HG02938 (cell line): Measurements from ENCODE around the gene TEX29.

Experiments used
- ATAC-seq: cut with Tn5 transposase; IDR thresholded peaks from one replicate; pipeline ENCODE4 v1.9.1; 2021; ENCODE audit warnings: mild to moderate bottlenecking, moderate library complexity; ENCODE audit not compliant: unreplicated experiment

TEX29 gene

DNA sequence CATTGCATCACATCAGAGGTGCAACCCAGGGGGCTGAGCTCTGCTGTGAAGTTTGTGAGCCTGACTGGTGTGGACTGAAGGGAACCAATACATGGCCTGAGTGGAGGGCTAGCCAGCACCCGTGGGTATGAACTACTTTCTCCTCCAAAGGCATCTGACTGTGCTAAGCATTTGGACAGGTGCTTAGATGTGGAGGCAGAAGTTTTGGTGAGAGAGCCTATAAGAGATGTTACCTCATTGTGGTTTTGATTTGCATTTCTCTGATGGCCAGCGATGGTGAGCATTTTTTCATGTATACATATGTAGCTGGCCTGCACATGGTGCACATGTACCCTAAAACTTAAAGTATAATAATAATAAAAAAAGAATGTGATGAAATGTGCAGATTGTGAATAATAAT lies 46.9 kb downstream of the TEX29 start:
- ATAC-seq: no peak

- no peak for ATAC-seq
These were observed 47.6 kb downstream of the TEX29 start for GRCh38 chr13:111368091-111368490.

GRCh38 chr13:111370147-111370546 lies 49.7 kb downstream of the TEX29 start:
- no peak for ATAC-seq

DNA sequence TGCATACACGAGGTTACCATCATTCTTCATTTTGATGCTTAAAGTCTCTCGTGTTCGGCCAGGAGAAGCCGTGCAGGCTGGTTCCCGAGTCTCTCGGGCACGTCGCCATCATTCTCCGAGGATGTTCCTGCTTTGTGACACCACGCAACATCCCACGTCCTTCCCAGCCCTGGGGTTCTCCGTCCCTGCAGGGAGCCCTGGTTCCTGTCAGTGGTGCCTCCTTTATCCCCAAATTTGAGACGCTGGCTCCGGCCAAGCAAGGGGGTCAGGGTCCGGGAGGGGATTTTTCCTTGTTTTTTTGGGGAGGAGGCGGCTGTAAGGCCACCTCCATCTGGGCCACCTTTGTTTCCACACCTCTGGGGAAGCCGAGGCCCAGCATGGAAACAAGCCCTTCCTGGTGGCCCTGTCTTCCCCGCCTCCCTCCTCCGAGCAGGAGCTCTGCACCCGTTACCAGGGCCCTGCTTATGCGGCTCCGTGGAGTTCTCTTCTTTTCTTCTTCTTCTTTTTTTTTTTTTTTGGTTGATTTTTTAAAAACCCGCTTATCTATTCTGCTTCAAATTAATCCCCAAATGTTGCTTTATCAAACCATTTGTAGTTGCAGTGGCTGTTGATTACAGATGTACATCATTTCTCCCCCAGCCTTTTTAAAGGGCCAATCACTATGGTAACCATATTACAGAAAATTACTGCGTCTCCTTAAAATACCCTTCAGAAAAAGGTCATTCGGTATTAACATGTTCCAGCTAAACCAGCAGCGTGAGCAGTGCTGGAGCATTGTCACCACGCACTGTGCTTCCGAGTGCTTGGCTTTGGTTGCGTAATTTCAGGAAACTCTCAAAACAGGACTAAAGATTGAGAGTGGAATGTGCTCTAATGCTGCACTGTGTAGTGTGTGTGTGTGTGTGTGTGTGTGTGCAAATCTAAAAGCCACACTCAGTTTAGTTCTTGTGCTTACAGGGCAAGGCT lies 50.4 kb downstream of the TEX29 start:
- no peak for ATAC-seq

DNA sequence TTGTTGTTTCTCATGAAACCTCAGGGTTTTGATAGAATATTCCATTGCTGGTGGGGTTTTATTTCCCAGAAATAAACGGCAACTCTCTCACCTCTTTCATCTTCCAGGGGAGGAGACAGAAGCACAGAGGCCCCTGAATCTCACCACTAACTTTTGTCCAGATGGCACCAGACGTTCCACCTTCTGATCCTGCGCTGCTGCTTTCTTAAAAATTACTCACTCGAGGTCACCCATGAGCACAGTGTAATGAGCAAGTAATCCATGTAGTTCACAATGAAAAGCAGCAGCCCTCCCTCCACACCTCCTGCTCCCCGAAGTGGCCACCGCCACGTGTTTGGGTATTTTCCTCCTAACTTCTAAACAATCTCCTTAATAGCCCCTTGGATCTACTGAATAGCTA lies 51.3 kb downstream of the TEX29 start:
- ATAC-seq: no peak

GRCh38 chr13:111372651-111373425 lies 52.4 kb downstream of the TEX29 start:
- ATAC-seq: no peak

GRCh38 chr13:111373486-111373885 lies 53.0 kb downstream of the TEX29 start:
- ATAC-seq: no peak

- ATAC-seq: no peak
These were observed 60.0 kb downstream of the TEX29 start for GRCh38 chr13:111380431-111380830.

GRCh38 chr13:111382411-111382810 lies 62.0 kb downstream of the TEX29 start:
- ATAC-seq: no peak

- no peak for ATAC-seq
These were observed 62.4 kb downstream of the TEX29 start for GRCh38 chr13:111382877-111383276.

GRCh38 chr13:111383591-111384440 lies 63.4 kb downstream of the TEX29 start:
- ATAC-seq: no peak

- no peak for ATAC-seq
These were observed 64.2 kb downstream of the TEX29 start for GRCh38 chr13:111384441-111385182.

GRCh38 chr13:111385183-111385857 lies 64.9 kb downstream of the TEX29 start:
- ATAC-seq: no peak

GRCh38 chr13:111387026-111387871 lies 66.8 kb downstream of the TEX29 start:
- ATAC-seq: no peak

GRCh38 chr13:111387945-111388600 lies 67.6 kb downstream of the TEX29 start:
- no peak for ATAC-seq

DNA sequence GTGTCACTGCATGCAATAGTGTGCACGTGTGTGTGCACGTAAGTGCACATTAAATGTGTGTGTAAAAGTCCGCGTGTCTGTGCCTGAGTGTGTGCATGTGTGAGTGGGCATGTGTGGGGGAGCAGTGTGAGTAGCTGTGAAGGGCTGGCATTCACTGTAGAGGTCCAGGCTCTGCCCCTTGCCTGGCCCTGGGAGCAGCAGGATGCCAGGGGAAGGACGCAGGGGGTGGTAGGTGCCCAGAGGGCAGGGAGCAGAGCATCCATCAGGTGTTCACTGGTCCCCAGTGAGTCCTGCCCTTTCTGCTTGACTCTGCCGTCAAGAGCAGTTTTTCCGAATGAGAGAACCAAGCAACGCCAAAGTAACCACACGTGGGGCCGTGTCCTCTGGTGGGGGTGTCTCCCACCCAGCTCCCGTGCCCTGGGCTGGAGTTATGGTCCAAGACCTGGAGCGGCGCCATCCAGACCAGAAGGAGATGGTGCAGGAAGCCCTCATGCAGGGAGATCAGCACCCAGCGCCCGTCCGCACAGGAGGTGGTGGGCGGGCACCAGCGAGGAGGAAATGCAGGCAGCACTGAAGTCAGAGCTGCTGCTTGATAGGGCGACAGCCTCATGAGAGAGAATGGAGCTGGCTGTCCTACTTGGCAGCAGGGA lies 68.5 kb downstream of the TEX29 start:
- no peak for ATAC-seq

DNA sequence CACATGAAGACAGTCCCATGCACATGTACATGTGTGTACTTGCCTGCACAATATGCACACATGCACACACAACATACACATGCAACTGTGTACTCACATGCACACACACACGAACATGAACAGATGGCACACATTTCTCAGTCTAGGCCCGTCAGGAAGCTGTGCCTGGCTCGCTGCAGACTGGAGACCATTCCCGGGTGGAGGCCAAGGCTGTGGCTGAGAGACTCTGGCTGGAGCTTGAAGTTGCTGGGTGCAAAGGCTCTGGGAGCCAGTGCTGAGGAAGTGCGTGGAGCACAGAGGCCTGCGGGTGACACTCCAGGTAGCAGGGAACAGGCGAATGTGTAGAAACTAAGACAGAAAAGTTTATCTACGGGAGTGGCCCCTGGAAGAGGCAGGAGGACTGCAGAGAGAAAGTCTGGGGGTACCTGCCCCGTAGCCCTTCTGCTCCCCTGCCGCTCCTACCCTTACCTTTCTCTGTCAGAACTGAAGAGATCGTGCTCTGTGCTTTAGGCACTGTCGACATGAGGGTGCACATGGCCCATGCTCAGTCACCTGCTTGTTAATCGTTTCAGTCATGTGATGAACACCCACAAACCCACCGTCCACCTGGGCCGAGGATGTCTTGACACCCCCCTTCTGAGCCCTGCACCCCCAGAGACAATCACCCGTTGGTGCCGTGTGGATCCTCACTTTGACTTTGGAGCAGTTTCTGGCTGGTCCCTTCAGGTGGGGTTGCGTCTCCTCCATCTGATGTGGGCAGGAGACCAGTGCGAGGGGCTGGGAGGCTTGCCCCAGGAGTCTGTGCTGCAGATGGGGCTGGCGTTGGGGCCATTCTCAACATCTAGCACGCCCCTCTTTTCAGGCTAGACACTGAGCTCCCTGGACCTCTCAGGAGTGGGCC lies 69.4 kb downstream of the TEX29 start:
- ATAC-seq: no peak
